Prostate gland (tissue), 2 donors: ENCODE results near the gene NDFIP1. TPM values are rescaled to one million over a fixed set of nuclear protein-coding genes. Genes with fewer than 3 reads are reported as not detected.
"Not testable (repeated sequence)": the region's sequence is repeated elsewhere in the genome, so short reads cannot be mapped to it uniquely, and the experiment has no call there.

Source experiments
- DNase-seq: peaks from one replicate; pipeline ENCODE4 v3.0.0-alpha.2; 2019; ENCODE audit warnings: low spot score
- H3K27ac ChIP-seq, 2 donors: fragments of 200-600 bp; sonication (generic); 2 replicates each; pipeline ENCODE4 v1.5.1; 2017 to 2019
- H3K27me3 ChIP-seq: fragments of 200-600 bp; sonication (generic); replicated peaks from 2 replicates; pipeline ENCODE4 v1.5.1; 2019; ENCODE audit not compliant: insufficient read depth
- H3K36me3 ChIP-seq, 2 donors: fragments of 200-600 bp; sonication (generic); 1 replicate in 1 of 2; 2 replicates in 1 of 2; pipeline versions ENCODE4 v1.5.1 to v1.8.1; 2017 to 2019
- H3K4me1 ChIP-seq: fragments of 200-600 bp; sonication (generic); replicated peaks from 2 replicates; pipeline ENCODE4 v1.5.1; 2019
- H3K4me3 ChIP-seq, 2 donors: fragments of 200-600 bp; sonication (generic); 2 replicates each; pipeline ENCODE4 v1.5.1; 2017 to 2019
- H3K9me3 ChIP-seq: fragments of 200-600 bp; sonication (generic); 2 replicates; pipeline ENCODE4 v1.5.1; 2017
- CTCF ChIP-seq, 4 experiments: fragments of 200-600 bp in 2 of 4; fragments of 450-650 bp in 2 of 4; sonication (generic) in 2 of 4; IDR thresholded peaks; 1 replicate in 3 of 4; 2 replicates in 1 of 4; pipeline ENCODE4 v1.5.1; 2016 to 2019; ENCODE audit warnings: antibody characterized with exemption in 4 of 4, mild to moderate bottlenecking in 2 of 4, moderate library complexity in 2 of 4
- POLR2A ChIP-seq: fragments of 450-650 bp; IDR thresholded peaks from one replicate; pipeline ENCODE4 v1.6.1; 2016; ENCODE audit warnings: antibody characterized with exemption, mild to moderate bottlenecking
- POLR2AphosphoS5 ChIP-seq: sonication (generic); formaldehyde crosslinking; IDR thresholded peaks from one replicate; pipeline ENCODE4 v1.6.1; 2017; ENCODE audit warnings: antibody characterized with exemption
- WGBS: methylation state at CpG from one replicate; pipeline ENCODE4 v1.1.5; 2018; 5-methylcytosine and 5-hydroxymethylcytosine counted together
- intact Hi-C: fragments of 100-400 bp; cut with DNase I; formaldehyde crosslinking; loops from one replicate; pipeline ENCODE4 v1.14.2; 2022
- total RNA-seq, 2 donors: library from RNA; depleted of rRNA; stranded (reverse); fragments of >200 nt; gene quantifications; one replicate each; pipeline ENCODE4 v1.1.0, GENCODE V29; 2016

Gene NDFIP1
- total RNA-seq, 2 donors from 2014 or later: 134 to 234 TPM

GRCh38 chr5:142082182-142082781, 26.3 kb upstream of the NDFIP1 start:
- no peaks in the 10 kb centered on the region for H3K36me3 ChIP-seq
- H3K27ac ChIP-seq: no peak overlapping the region
- H3K9me3 ChIP-seq: no peaks in the 10 kb centered on the region
- no peak overlapping the region for H3K4me3 ChIP-seq
- DNase-seq: no peak
- H3K27me3 ChIP-seq: no peaks in the 10 kb centered on the region
- no peaks in the 10 kb centered on the region for H3K4me1 ChIP-seq
- TF ChIP-seq POLR2A (no peak), POLR2AphosphoS5 (no peak), CTCF (IDR thresholded peaks at IDR 0.05) (no peak)
- intact Hi-C loops: no loop called here

GRCh38 chr5:142086229-142086628, 22.4 kb upstream of the NDFIP1 start:
- no peak for DNase-seq
- H3K9me3 ChIP-seq: no peaks in the 10 kb centered on the region
- TF ChIP-seq POLR2AphosphoS5: no peak
- TF ChIP-seq CTCF (IDR thresholded peaks at IDR 0.05): no peak
- no peak for TF ChIP-seq POLR2A
- H3K27me3 ChIP-seq: no peaks in the 10 kb centered on the region
- no peak overlapping the region for H3K27ac ChIP-seq
- no peak overlapping the region for H3K4me3 ChIP-seq
- no peaks in the 10 kb centered on the region for H3K36me3 ChIP-seq
- H3K4me1 ChIP-seq: no peaks in the 10 kb centered on the region
- intact Hi-C loops: no loop called here

- DNase-seq: no peak
- TF ChIP-seq CTCF (IDR thresholded peaks at IDR 0.05) (no peak), POLR2AphosphoS5 (no peak)
These were observed 21.9 kb upstream of the NDFIP1 start for GRCh38 chr5:142086679-142087078.

GRCh38 chr5:142087920-142088679, 20.5 kb upstream of the NDFIP1 start:
- no peak for DNase-seq
- Histone ChIP-seq H3K27me3 (no peaks in the 10 kb centered on the region), H3K9me3 (no peaks in the 10 kb centered on the region), H3K4me1 (no peaks in the 10 kb centered on the region), H3K4me3 (no peak overlapping the region), H3K36me3 (no peaks in the 10 kb centered on the region), H3K27ac (no peak overlapping the region)
- no peak for TF ChIP-seq CTCF (IDR thresholded peaks at IDR 0.05)
- TF ChIP-seq POLR2A: no peak
- TF ChIP-seq POLR2AphosphoS5: no peak
- WGBS: 82% methylated on average over 12 of the region's 12 CpGs
- intact Hi-C loops: no loop called here

More at GRCh38 chr5:142086679-142087078, 21.9 kb upstream of the NDFIP1 start:
- no peaks in the 10 kb centered on the region for H3K4me1 ChIP-seq
- no peak overlapping the region for H3K27ac ChIP-seq
- no peaks in the 10 kb centered on the region for H3K36me3 ChIP-seq
- H3K4me3 ChIP-seq: no peak overlapping the region
- H3K27me3 ChIP-seq: no peaks in the 10 kb centered on the region
- intact Hi-C loops: no loop called here
- 73% methylated on average over 2 of the region's 2 CpGs for WGBS
- H3K9me3 ChIP-seq: no peaks in the 10 kb centered on the region

- DNase-seq, H3K4me1 ChIP-seq, intact Hi-C loops, H3K27me3 ChIP-seq, H3K36me3 ChIP-seq, H3K9me3 ChIP-seq, H3K27ac ChIP-seq, H3K4me3 ChIP-seq: not testable (repeated sequence)
- WGBS: 67% methylated on average over 15 of the region's 15 CpGs
These were observed 19.6 kb upstream of the NDFIP1 start for GRCh38 chr5:142088855-142089479.
